ENCODE results near the gene CD93. TPM values are rescaled to one million over a fixed set of nuclear protein-coding genes. Genes with fewer than 3 reads are reported as not detected.

CD93 gene
- polyA plus RNA-seq, 1 donor, result 66.7 TPM

DNA sequence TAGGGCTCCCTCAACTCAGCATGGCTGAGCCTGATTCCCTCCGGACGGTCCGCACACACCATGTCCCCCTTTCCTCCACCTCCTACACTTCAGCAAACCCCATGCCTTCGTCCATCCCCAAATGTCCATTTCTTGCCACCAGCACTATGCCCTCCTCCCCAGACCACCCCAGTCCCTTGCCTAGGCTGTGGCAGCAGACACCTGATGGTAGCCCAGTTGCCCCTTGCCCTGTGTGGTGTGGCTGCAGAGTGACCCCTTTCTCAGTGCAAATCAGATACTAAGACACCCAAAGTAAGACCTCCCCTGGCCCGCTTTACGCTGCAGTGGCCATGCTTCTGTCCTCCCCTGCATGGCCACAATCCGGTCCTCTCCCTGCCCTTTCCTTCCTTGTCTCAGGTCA, 34.1 kb upstream of the CD93 start:
- no peak for DNase-seq

DNA sequence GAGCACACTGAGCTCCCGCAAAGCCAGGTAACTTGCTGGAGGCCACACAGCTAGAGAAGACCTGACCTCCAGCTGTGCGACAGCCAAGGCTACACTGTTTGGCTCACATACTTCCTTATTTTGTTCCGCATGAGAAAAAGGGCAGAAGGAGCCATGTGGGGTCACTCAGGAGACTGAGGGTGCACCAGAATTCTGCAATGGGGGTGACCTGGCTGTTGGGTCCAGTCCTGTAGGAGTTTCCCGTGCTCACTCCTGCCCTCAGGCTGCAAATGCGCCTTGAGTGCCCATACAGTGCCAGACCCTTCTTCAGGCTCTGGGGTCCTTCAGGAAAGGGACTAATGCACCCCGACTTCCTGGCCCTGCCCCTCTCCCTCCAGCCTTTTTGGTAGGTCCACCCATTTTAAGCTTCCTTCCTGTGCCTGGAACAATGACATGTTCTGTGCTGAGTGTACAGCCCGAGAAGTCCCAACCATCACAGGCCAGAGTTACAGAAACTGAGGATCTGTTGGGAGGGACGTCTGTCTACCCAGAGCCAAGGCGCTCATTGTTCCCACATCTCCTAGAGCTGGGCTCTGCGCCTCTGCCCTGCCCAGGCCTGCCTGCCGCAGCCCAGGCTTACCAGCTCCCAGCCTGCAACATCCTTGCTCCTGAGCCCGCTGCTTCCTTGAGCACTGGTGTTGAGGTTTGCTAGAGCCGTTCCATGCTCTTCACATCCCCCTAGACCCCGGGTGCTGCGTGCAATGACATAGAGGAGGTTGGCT, 33.5 kb upstream of the CD93 start:
- DNase-seq, result no peak

DNA sequence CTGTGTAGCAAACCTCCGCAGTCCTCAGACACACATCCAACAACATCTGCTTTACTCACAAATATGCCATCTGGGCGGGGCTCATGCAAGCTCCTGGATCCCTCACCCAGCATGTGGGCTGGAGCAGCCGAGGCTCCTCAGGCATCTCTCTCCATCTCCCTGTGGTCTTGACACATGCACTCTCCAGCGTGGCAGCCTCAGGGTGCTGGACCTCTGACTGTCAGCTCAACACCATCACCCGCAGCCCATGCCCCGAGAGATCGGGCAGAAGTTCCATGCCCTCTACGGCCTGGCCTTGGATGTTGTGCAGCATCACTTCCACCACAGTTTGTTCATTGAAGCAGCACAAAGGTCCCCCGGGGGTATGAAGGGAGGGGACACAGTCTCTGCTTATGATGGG, 32.6 kb upstream of the CD93 start:
- no peak for DNase-seq

DNA sequence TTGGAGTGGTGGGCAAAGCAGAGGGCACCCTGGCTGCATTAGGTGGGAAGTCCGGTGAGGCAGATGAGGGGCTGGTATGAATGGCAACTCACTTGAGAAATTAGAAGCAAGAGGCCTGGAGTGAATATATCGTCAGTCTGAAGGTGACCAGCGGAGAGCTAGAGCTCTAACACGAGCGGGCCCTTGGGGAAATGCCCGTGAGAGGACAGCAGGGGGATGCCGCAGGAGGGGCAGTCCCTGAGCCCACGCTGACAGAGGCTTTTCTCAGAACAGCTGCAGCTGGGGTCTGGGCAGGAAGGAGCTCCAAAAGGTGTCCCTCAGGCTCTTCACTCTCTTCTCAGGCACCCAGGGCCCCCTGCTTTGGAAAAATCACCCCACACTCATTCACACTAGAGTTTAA, 32.0 kb upstream of the CD93 start:
- DNase-seq, result no peak

DNA sequence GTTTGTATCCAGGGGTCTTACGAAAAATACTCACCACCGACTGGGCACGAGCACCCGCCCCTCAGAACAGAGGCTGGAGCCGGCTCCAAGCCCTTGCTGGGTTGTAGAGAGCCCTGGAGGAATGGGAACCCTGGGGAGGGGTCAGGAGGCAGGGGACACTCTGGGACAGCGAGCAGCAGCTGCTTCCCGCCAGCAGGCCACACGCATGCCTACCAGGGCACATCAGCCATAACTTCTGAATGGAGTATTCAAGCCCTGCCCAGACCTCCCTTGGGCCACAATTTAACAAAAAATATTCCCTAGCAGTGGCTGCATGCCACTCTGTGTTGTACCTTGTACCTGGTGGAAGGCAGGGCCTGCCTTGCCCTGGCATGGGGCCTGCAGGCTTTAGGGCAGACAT, 31.6 kb upstream of the CD93 start:
- DNase-seq, result no peak

DNA sequence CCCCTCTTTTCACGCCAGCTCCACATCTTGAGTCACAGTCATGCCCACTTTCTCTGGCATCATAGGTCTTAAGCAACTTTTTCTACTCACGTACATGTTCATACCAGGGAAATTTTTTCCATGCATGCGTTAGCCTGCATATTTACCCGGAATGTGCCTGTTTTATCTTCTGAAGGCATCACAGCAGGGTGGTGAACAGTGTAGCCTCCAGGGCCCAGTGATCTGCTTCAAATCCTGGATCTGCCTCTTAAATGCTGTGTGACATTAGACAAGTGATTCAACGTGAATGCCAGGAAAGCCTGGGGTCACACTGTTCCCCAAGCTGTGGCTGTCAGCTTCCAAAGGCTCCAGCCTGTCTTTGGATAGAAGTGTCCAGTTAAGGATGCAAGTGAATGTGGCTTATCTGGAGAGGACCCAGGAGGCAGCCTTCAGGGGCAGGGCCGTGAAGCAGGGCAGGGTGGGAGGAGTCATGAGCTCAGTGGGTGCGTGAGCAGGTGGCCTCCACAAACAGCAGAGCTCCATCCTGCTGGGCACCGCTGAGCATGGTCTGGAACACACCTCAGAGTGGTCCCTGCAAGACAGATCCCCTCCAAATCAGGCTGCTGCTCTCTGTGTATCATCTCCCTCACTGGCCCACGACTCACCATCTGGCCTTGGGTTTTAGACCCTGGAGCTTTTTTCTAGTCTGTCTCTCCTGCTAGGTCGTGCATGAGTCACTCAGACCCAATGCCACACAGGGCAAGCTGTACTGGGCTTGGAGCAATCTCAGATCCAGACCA, 30.4 kb upstream of the CD93 start:
- DNase-seq, result no peak

DNA sequence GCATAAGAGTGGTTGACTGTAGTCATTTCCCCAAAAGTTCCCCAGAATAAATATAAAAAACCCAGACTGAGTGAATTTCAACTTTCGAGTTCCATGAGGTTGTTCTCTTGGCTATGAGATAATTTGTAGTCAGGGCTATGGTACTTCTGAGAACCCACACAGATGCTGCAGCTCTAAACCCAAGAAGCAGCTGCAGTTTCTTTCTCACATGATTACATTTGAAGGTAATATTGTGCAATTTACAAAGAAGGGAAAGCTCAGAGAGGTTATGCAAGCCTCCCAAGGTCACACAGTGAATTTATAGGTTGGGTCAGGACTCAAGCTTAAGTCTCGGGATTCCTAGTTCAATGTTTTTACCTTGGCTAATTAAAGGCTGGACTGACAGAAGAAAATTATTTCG, 29.7 kb upstream of the CD93 start:
- DNase-seq, result no peak

DNA sequence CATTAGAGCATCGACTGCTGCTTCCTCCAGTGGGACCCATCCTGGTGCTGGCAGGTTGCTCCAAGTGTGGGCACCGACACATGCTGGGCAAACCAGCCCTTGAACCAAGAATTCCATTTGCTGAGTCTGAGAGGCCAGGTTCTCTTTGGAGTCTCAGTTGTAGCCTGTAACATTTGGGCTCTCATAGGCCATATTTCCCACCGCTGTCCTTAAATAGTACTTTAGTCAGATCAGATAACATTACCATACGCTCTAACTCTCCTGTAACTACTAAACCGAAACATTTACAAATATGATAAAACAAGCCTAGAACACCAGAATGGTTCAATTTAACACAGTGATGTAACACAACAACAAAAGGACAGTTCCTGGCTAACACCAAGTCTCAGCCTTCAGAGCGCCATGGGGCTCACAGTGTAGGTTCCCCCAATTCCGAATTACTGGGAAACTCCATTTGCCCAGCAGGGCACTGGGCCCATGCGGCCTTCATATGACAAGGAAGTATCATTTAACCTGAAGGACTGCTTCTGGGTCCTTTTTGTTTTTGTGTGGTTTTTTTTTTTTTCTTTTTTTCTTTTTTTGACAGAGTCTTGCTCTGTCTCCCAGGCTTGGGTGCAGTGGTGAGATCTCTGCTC, 28.4 kb upstream of the CD93 start:
- DNase-seq, result no peak

DNA sequence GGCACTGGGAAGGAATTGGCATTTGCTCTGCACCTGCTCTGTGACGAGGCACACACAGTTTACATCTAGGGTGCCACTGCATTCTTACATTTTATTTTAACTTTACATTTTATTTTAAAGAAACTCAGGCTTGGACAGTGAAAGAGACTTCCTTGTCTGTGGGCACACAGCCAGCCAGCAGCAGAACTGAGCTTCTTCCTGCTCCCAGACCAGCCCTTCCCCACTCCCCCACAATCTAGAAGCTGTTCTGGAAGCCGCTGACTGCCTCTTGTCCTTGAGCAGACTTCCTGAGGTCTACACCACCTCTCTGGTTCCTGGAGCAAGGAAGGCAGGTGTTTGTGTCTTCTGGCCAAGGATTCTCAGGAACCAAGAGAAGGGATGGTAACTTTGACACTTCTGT, 27.9 kb upstream of the CD93 start:
- no peak for DNase-seq

DNA sequence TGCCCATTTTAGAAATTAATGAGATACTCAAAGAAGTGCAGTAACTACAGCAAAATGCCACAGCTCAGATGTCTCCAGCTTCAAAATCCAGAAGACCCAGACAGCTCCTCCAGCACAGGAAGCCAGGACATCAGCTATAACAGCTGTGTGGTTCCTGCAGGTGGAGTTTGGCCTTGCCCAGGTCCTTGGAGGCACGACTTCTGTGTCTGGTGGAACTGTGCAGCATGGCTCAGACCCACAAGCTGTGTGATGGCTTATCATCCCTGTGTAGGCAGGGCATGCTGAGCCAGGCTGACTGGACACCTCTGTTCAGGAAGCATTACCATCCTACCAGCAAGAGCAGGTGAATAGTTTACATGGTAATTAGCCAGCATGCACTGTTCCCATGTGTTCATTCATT, 26.5 kb upstream of the CD93 start:
- DNase-seq, result no peak

DNA sequence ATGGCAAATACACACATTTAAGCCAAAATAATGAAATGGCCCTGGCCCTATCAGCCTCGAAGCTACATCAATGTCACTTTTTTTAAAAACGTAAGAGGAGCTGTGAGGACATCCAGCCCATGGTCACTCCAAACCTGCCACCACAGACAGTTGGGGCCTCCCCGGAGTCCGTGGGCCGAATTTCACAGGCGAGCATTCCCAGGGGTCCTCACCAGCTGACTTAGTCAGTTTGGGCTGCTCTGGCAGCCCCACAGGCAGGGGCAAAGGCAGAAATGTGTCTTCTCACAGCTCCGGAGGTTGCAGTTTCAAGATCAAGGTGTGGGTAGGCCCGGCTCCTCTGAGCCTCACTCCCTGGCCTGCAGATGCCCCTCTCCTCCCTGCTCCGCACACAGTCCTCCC, 25.8 kb upstream of the CD93 start:
- no peak for DNase-seq

DNA sequence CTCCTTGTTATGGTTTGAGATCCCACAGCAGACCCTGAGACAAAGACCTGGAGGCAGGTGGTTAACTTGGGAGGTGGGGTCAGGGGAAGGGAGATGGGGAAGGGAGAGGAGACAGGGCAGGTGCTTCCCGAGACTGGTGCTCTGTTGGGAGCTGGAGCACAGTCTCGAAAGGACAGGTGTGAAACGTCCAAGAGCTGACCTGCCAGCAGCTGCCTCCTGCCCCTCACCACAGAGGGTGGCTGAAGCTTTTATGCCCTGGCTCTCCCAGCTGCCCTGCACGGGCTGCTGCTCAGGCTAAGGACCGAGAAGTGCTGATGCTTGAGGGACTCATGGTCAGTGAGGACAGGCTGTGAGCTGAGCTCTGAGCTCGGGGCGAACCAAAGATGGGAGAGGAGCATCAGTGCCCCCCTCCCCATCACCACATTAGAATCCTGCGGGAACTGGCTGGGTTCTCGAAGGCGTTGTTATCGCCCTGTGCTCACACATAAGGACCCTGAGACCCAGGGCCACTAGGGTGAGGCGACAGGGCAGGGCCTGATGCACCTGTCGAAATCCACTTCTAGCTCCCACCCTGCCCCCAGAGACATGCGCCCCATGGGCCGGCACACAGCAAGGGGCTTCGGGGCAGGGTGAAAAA, 25.3 kb upstream of the CD93 start:
- DNase-seq, result no peak

DNA sequence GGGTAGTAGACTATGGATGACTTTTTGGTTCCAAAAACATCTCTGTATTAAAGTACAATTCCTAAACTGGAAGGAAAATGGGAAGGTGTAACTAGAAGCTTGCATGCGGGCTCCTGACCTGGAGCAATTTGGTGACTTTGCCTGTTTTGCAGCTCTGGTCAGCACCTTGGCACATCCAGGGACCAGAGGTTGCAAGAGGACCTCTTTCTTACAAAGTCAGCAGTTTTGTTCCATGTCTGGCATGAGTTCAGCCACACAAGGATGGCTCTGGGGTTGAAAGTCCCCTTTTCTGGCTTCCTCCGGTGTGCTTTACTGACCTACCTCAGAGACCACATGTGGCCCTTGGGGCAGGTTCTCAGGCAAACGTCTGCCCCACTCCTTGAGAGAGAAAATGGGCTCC, 22.7 kb upstream of the CD93 start:
- DNase-seq, result no peak

DNA sequence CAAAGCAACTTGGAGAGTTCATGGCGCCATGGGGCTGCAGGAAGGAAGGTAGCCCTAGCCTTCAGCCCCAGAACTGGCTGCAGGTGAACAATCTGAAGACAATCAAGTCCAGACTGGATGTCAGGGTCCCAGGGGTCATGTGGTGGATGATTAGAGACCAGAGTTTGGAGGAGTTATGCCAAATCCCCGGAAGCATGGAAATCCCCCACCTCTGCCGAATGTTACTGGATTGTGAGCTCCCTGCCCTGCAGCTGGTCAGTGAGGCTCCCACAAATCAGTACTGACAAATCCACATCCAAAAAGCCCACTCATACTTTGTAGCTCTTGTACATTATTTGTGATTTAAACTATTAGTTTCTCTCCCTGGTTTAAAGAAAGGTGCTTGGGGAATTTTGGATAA, 21.3 kb upstream of the CD93 start:
- no peak for DNase-seq

DNA sequence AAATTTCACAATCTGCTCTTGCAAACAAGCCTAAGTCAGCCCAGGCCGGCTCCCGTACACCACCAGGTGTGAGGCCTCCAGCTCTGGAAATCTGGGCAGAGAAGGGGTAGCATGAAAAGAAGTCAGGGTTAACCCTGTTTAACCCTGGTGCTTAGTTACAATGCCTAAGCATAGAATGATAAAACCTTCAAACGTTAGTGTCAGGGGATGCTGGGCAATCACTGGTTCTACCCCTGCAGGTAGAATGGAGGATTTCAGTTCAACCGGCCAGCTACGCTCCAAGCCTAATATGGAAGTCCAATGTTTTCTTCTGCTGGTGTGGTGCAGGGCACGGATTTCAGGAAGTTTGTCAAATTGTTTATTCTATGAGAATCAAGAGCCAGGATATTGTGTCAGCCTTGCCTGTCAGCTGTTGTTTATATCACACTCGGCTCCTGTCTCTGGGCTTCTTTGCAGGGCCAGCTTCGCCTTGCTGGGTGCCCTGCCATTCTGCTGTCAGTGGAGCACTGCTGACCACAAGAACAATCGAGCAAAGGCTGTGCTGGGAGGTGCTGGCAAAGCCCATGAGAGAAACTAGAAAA, 20.2 kb upstream of the CD93 start:
- peak; percentile 46 for DNase-seq

DNA sequence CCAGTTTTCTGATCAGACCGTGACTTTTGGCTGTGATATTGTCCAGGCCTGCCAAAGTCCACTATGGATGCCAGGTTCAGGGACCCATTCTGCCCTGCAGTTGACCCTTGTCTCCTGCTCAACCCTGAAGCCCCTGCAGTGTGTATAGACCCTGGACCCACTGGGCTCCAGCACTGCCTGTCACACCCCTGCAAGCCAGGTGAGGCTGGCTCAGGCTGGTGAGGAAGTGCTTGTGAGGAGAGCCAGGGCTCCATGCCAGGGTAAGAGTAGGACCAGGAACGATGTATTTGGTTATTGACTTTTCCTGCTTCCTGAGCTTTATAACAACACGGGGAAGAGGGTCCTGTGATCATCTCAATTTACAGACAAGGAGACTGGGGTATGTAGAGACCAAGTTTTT, 19.1 kb upstream of the CD93 start:
- DNase-seq, result no peak

DNA sequence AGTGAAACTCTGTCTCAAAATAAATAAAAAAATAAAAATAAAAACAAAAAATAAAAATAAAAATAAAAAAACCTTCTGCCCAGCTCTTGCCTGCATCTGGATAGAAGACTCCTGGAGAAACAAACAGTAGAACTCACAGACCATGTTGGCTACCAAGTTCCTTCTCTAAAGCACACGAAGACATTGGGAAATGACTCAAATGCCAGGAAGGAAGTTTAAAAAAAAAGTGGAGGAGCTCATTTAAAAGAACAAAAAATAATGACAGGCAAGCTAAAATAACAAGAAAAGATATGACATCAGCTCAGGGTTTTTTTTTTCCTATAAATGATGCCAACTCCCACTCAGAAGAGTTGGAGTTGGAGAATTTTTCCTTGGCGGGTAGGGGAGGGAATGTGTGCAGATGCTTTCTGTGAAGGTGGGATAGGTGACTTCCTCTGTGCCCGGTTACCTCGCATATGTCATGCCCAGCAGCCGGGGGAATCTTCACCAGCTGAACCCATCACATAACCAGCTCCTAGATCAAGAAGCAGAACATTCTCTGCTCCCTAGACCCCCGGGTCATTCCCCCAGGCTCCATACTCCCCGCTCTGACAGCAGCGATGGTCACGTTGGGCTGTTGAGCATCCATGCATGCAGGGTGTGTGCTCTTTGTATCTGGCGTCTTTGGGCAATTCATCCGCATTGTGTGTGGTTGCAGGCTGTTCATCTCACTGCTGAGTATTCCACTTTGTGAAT, 17.3 kb upstream of the CD93 start:
- no peak for DNase-seq

DNA sequence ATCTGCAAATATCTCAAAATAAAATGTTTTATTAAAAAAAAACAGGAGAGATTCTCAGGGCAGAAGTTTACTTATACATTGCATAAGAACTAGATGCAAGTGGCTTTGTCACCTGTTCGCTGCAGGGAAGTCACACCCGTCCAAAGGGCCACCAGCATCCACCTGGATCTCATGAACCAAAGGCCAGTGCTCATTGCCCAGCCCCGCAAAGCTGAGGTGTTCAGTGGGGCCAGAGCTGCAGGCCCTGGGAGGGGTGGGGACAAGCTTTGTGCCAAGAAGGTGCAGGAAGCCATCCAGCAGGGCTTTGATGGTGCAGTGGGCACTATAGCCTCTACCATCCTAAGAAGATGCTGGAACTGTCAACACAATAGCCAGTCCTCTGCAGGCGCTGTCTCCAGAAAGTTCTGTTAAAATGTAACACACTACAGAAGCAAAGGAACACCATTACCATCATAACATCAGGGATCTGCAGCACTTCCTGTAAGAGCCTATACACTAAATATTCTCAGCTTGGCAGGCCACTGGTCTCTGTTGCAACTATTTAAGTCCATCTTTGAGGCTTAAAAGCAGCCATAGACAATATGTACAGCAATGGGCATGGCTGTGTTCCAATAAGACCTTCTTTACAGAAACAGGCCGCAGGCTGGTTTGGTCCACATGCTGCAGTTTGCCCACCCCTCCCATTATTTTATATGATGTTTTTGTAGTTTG, 15.7 kb upstream of the CD93 start:
- DNase-seq, result no peak

DNA sequence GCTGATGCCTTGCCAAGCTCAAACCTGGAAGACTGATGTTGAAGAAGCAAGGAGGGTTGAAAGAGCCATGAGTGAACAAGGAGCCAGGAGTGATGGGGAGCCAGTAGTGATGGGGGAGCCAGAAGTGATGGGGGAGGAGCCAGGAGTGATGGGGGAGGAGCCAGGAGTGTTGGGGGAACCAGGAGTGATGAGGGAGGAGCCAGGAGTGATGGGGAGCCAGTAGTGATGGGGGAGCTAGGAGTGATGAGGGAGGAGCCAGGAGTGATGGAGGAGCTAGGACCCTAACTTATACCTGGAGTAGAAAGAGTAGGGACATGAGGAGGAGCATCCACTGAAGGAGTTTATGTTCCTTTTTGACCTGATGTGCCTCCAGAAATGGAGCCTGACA, 14.6 kb upstream of the CD93 start:
- no peak for DNase-seq

DNA sequence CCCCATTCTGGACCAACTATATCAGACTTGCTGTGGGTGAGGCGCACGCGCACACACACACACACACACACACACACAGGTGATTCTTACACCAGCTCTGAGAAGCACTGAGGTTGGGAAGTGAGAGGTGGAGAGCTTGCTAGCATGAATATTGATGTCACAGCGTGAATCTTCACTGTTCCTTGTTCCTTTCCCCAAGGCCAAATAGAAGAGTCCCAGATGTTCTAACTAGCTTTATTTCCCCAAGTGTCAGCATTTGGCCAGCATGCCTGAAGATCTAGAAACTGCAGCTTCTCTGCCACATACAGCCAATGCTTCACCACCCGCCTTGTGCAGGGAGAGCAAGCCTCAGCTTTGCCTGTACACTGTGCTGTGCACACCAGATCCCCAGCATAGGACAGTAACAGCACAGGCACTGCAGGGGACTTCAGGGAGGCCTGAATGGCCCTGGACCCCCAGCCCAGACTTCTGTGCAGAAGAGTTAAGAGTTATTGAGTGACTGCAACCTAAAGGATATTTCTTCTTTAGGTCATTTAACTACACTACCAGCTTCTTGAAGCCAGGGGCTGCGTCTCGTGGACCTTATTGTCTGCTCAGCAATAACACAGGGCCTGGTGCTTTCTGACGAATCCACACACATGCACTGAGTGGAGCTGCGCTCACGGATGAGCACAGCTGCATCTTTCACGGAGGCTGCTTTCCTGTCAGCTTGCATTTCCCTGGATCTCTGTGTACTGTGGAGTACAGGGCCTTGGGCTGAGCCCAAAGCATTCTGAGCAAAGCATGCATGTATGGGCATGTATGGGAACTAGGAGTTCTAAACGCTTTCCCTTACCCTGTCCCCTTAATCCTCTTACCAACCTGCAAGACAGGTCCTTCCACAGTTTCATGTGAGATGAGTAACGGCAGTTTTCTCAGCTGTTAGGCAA, 13.9 kb upstream of the CD93 start:
- DNase-seq, result no peak
